Stimulated activated naive CD4-positive, alpha-beta T cell treated with Interleukin-2 at 50 U/mL for 16 hours (primary cell): Measurements from ENCODE around the gene KCNJ6.

Experiments
- DNase-seq: peaks from one replicate; lab custom pipeline; 2025; lab: John Stamatoyannopoulos, UW

KCNJ6 gene

DNA sequence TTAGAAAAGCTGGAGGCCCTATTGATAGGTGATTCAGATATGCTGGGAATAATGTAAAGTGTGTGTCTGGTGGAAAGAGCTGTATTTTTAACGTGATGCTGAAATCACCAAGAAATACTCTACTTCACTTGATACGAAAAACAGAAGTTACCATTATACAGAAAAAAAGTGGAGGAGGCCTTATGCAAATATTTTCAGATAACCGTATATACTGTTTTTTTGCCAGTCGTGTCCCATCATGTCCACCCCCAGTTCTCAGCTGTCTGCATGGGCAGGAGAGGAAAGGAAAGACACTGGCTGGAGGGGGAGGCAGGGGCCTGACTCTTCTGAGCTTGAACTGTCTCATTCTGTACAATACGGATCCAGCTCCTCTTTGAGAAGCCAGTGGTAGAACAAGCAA lies 51.1 kb downstream of the KCNJ6 start:
- DNase-seq = no peak

DNA sequence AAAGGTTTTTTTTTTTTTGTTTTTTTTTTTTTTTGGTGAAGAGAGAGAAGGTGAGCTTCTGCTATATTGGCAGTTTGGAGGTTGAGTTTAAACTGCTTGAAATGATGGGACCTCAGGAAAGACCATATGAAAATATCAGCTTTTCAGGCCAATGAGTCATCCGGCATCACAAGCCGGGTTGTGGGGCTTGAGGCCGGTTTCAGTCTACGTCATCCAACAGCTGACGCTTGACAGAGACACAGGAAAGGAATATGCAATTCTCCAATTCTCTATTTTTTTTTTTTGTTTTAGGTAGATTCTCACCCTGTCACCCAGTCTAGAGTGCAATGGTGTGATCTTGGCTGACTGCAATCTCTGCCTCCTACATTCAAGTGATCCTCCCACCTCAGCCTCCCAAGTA lies 52.4 kb downstream of the KCNJ6 start:
- DNase-seq = no peak

DNA sequence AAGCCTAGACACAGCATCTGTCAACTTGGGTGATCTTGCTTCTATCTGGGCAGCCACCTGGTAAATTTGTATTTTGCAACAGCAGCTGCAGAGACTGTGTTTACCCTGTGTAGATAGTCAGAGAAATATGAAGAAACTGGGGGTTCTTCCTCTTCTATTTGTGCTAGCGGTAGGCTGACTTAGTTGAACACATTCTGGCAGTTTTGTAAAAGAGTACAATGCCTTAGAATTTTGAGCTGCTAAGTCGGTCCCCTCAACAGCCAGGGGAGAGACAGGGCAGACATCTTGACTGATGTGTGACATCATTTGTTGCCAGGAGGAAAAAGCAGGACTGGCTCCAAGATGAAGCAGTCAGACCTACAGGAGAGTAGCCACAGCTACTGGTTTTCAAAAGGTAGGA lies 53.7 kb downstream of the KCNJ6 start:
- no peak for DNase-seq

- no peak for DNase-seq
Measured at GRCh38 chr21:37861561-37861960, 54.7 kb downstream of the KCNJ6 start.

DNA sequence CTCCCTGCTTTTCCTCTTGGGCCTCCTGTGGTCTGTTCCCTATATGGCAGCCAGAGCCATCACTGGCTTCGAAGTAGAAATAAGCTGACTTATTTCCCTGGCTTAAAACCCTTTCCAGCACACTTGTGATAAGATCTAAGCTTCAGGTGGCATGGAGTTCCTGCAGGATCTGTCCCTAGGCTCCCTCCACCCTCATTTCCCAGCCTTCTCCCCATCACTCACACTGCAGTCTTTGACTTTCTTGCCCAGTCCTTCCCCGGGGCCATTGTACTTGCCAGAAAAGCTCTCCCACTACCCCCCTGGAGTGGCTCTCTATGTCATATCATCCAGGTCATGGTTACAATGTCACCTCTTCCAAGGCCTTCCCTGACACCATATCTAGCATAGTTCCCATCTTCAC lies 55.8 kb downstream of the KCNJ6 start:
- no peak for DNase-seq

DNA sequence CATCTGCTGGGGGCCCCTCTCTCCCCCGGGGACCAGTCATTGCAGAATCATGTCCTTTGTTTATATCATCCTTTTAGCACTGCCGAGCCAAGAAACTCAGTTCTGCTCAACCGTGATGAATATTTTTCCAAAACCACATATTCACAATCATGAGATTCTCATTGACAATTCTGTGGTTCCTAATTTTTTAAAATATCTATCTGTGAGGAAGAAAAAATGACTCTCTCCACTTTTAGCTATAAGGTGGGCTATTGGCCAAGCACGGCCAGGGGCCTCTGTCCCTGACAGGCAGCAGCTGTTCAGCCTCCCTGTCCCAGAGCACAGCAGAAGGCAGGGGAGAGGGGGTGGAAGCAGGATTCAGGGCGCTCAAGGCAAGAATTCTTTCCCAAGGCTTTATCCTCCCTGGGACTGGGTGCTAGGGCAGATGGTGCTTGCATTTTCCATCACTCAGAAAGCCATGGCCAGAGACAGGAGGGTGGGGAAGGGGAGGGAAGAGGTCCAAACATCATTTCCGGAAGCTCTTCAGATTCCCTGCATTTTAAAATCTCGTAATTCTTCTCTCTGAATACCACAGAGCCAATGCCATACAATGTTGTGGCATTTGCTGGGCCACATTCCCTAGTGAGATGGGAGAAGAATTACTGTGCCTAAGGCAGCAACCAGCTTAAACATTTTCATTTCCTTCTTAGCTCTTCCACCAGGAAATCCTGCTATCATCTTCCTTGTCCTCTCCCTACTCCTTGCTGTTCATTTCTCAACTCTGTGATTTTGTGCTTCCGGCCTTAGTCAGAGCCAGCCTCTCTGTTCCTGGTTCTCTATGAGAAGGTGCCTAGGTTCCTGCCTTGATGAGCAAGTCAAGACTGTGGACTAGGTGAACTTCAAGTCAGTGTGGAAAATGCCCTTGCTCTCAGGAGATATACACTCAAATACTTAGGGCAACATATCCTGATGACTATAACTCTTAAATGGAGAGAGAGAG lies 60.3 kb downstream of the KCNJ6 start:
- no peak for DNase-seq

- DNase-seq = no peak
Measured at GRCh38 chr21:37855271-37855646, 61.0 kb downstream of the KCNJ6 start.

GRCh38 chr21:37849506-37850102 lies 66.7 kb downstream of the KCNJ6 start:
- no peak for DNase-seq

GRCh38 chr21:37848721-37849490 lies 67.4 kb downstream of the KCNJ6 start:
- no peak for DNase-seq

DNA sequence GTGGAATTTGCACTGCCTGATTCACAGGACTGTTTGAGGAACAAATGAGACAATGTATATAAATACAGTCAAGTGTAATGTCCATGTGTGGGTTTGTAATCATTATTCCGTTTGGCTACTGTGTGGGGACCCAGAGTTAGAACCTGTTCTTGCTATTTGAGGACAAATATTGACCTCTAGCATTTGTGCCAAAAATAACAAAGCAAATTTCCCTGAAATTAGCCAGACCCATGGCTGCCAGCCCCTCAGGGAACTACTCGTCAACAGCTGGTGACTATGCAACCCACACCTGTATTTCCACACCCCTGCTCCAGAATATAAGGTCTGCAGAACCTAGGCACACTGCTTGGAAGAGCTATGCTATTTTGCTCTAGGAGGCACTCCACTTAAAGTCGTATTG lies 70.7 kb downstream of the KCNJ6 start:
- DNase-seq = no peak

GRCh38 chr21:37843191-37843590 lies 73.1 kb downstream of the KCNJ6 start:
- no peak for DNase-seq

DNA sequence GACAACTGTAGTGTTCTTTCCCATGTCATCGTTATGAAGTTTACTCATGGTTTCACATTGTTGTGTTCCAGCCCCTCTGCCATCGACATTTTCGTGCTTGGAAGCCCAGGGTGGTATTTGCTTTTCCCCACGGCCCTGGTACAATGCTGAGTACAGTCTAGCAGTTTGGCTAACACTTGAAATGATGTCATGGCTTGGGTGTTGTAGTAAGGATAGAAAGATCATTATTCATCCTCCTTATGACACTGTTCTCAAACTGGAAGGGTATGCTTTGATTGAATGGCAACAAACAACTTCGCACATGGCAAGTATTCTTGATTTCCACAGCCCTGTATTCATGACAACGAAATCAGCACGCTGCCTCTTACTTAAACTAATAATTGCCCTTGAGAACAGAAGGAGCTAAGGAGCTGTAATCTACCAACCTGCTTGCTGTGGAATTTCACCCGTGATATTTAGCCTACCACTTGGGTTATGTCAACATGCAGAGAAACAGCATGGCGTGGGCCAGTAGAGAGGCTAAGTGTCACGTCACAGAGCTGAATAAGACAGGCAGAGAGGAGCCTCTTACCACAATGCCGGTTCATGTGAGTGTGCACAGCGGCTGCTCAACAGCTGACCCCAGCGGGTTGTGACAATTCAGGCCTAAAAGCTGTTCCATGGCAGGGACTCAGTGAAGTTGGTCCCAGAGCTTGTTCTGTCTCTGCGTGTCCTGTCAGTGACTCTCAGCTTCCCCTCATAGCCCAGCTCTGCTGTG lies 73.9 kb downstream of the KCNJ6 start:
- DNase-seq = no peak

DNA sequence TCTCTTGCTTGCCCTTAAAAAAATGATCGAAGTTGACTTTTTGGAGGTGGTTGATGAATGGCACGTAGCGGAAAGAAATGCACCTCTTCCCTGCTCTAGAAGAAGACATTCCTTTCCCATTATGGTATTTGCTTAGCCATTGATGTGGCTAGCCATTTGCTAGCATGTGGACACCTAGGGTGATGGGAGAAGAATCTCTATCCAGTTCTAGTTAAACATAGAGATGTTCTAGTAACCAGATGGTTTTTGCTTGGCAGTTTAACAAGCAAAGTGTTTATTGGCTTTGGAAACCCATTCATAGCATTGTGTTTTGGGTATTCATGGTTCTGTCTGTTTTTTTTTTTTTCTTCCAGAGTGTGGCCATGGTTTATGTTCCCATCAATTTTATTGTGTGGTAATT lies 78.9 kb downstream of the KCNJ6 start:
- DNase-seq = no peak

GRCh38 chr21:37835481-37835880 lies 80.8 kb downstream of the KCNJ6 start:
- no peak for DNase-seq

GRCh38 chr21:37833301-37833700 lies 83.0 kb downstream of the KCNJ6 start:
- no peak for DNase-seq

GRCh38 chr21:37829447-37829846 lies 86.8 kb downstream of the KCNJ6 start:
- no peak for DNase-seq

DNA sequence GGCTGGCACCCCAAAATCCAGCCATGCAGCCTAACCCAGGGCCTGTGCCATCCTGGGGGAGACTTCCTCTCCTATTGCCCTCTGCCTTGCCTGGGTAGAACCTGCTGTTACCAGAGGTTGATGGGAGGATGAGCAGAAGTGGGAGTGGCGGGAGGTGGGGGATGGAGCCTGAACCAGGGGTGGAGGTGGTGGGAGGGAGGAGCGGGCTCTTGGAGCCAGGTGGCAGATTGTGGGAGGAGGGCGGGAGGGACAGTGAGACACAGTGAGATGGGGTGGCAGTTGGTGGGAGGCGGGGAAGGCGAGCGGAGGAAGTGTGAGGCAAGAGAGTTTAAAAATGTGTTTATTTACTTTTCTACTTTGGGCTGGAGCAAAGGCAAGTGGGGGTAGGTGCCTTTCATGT lies 87.3 kb downstream of the KCNJ6 start:
- no peak for DNase-seq

- no peak for DNase-seq
Measured at GRCh38 chr21:37828556-37828955, 87.7 kb downstream of the KCNJ6 start.

GRCh38 chr21:37827913-37828312 lies 88.3 kb downstream of the KCNJ6 start:
- no peak for DNase-seq

DNA sequence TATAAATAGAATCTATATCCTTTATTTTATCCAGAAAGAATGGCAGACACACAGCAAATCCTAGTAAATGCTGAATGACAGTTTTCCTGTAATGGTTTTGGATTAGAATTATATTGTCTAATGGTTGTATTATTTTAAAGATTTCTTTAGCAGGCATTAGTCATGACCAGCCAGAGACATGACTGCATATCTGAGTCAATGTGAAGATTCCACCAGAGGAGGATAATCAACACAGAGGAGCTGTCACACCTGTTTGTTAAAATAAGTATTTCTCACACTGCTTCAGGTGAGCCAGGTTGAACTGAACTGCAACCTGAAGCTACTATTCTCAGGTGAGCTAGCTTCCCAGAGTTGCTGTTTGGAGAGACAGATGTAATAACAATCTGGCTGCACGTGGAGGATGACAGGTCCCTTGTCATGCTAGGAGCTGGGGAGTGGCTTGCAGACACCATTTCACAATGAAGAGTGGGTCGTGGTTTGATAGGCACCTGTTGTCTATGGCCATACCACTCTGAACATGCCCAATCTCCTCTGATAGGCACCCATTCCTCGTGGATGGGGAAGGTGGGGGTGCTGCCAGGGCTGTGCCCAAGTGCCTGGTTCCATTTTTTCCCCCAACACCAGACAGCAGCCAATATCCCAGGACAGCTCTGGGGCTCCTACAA lies 94.3 kb downstream of the KCNJ6 start:
- DNase-seq = no peak

DNA sequence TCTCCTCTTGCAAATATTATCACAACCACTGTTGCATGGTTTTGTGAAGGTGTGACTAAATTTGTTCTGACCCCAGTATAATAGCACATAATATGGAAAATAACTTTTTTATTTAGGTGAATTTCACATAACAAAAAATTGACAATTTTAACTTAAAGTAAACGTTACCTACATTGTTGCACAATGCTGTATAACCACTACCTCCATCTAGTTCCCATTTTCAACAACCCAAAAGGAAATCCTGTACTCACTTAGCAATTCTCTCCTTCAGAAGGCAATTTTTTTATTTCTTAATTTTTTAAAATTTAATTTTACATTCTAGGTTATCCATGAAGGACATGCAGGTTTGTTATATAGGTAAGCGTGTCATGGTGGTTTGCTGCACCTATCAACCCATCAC lies 95.2 kb downstream of the KCNJ6 start:
- no peak for DNase-seq

DNA sequence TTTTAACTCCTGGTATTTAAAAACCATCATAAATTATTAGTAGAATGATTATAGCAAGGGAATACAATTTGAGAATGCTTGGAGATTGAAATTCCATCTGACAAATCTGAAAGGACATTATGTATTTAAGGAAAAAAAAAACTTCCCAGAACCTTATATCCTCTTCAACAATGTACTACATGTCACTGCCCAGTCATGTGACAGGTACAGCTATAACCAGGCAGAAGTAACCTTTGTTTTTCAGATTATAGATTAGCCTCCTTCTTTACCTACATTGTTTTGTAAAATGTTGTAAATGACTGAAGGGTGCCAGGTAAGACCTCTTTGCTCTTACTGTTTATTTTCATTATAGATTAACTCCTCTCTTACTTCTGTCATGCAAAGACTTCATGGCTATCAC lies 96.9 kb downstream of the KCNJ6 start:
- DNase-seq = no peak
